ENCODE results near the gene SOX14. TPM values are rescaled to one million over a fixed set of nuclear protein-coding genes. Genes with fewer than 3 reads are reported as not detected.

Gene SOX14
- total RNA-seq, 1 donor = not detected

GRCh38 chr3:137809509-137809908 lies 45.4 kb downstream of the SOX14 start:
- Histone ChIP-seq H3K79me2 (ENCODE audit: insufficient read depth, low read length) (no peaks in the 10 kb centered on the region), H3K27me3 (ENCODE audit: insufficient read depth, low read length) (no peaks in the 10 kb centered on the region), H4K20me1 (ENCODE audit: insufficient read depth, low read length) (no peaks in the 10 kb centered on the region), H2AFZ (ENCODE audit: low read length) (no peak overlapping the region), H3K36me3 (ENCODE audit: insufficient read depth, low read length) (no peaks in the 10 kb centered on the region), H3K4me3 (ENCODE audit: insufficient read depth, low read length) (no peak overlapping the region), H3K27ac (ENCODE audit: low read depth, low read length) (no peak overlapping the region), H3K9me3 (ENCODE audit: low read depth, low read length) (no peaks in the 10 kb centered on the region), H3K4me1 (ENCODE audit: insufficient read depth, low read length) (no peaks in the 10 kb centered on the region), H3K4me2 (ENCODE audit: insufficient read depth, low read length) (no peak overlapping the region)
- TF ChIP-seq CTCF (IDR thresholded peaks at IDR 0.05; ENCODE audit: extremely low read depth, low read depth, low read length) = no peak
- DNase-seq (ENCODE audit: insufficient read length, low spot score, missing footprints) = no peak

DNA sequence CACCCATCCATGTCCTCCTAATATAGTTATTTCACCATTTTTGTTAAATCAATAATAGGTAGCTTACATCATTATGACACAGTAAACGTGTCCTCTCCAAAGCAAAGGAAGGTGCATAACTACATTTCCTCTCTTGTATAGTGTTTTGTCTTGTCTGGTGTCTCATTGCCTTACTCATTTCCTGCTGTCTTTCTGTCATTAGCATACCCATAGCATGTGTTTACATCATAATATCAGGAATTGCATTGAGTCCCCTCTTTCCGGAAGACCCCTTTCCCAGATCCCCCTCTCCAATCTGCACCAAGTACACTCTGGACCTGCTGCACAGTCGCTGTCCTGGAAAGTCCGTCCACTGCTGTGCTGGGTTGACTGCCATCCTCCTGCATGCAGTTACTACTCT lies 47.9 kb downstream of the SOX14 start:
- Histone ChIP-seq H3K36me3 (ENCODE audit: insufficient read depth, low read length) (no peaks in the 10 kb centered on the region), H3K27me3 (ENCODE audit: insufficient read depth, low read length) (no peaks in the 10 kb centered on the region), H4K20me1 (ENCODE audit: insufficient read depth, low read length) (no peaks in the 10 kb centered on the region), H3K27ac (ENCODE audit: low read depth, low read length) (no peak overlapping the region), H3K4me1 (ENCODE audit: insufficient read depth, low read length) (no peaks in the 10 kb centered on the region), H3K9me3 (ENCODE audit: low read depth, low read length) (no peaks in the 10 kb centered on the region), H3K4me3 (ENCODE audit: insufficient read depth, low read length) (no peak overlapping the region), H3K4me2 (ENCODE audit: insufficient read depth, low read length) (no peak overlapping the region), H2AFZ (ENCODE audit: low read length) (no peak overlapping the region), H3K79me2 (ENCODE audit: insufficient read depth, low read length) (no peaks in the 10 kb centered on the region)
- no peak for DNase-seq (ENCODE audit: insufficient read length, low spot score, missing footprints)
- no peak for TF ChIP-seq CTCF (IDR thresholded peaks at IDR 0.05; ENCODE audit: extremely low read depth, low read depth, low read length)

DNA sequence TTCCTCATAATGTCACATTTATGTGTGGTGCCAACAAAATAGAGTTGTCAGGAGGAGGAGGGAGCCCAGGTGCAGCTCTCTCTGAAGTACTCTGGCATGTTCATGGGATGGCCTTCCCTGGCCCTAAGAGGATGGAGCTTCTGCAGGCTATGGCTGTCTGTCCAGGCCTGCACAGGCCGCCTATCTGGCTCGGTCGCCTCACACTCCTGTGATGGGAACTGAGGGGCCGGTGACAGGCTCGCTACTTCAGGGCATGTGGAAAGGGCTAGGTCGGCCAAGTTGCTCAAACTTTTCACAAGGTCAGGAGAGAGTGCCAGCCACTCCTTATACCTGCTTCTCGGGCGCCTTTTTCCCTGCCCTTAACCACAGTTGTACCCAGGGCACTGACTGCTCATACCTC lies 51.1 kb downstream of the SOX14 start:
- Histone ChIP-seq H3K4me2 (ENCODE audit: insufficient read depth, low read length) (no peak overlapping the region), H3K4me1 (ENCODE audit: insufficient read depth, low read length) (no peaks in the 10 kb centered on the region), H3K27me3 (ENCODE audit: insufficient read depth, low read length) (no peaks in the 10 kb centered on the region), H3K27ac (ENCODE audit: low read depth, low read length) (no peak overlapping the region), H3K36me3 (ENCODE audit: insufficient read depth, low read length) (no peaks in the 10 kb centered on the region), H3K79me2 (ENCODE audit: insufficient read depth, low read length) (no peaks in the 10 kb centered on the region), H4K20me1 (ENCODE audit: insufficient read depth, low read length) (no peaks in the 10 kb centered on the region), H2AFZ (ENCODE audit: low read length) (no peak overlapping the region), H3K9me3 (ENCODE audit: low read depth, low read length) (no peaks in the 10 kb centered on the region), H3K4me3 (ENCODE audit: insufficient read depth, low read length) (no peak overlapping the region)
- no peak for TF ChIP-seq CTCF (IDR thresholded peaks at IDR 0.05; ENCODE audit: extremely low read depth, low read depth, low read length)
- DNase-seq (ENCODE audit: insufficient read length, low spot score, missing footprints) = no peak

Other genes starting within 250 kb of the SOX14 start
- gene CLDN18, start 245.8 kb downstream of the SOX14 start, total RNA-seq = not detected in 2 replicates

All from osteoblast (primary cell).